ENCODE results near the gene VANGL1. TPM values are rescaled to one million over a fixed set of nuclear protein-coding genes. Genes with fewer than 3 reads are reported as not detected.

Gene VANGL1
- total RNA-seq, 3 donors from 2014 or later, result 15.6 to 21.7 (median 17.9) TPM

DNA sequence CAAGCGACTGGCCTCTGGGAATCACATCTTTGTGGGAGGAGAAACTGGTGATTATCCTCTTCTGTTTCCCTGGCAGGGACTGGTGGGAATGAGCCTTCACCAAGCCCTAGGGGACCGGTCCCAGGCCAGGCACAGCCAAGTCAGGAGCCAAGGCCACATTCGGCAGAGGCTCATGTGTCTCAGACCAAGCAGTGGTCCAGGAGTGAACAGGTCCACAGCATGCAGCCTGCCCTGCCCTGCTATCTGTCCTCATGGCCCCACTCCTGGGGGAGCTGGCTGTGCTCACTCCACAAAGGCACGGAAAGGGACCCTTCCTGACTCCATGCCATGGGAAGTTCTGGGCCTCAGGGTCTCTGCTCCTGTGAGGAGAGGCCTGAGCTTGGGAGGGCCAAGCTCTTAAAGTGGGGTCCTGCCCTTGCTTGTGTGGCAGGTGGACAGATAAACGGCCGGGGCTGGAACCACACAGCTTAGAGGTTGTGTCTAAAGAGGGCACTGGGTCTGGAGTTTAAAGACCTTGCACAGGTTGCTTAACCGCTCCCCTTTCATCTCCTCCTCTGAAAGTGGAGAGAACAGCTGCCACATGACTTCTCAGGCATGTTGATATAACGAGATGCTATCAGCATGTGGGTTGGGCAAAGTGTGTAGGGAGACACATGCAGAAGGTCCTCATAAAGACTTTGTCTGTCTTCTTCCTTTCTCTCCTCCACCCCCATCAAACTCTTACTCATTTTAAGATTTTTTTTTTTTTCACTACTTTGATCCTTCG lies 69.3 kb downstream of the VANGL1 start:
- Histone ChIP-seq H3K4me1 (ENCODE audit: low read depth) (no peaks in the 10 kb centered on the region), H3K9me3 (no peaks in the 10 kb centered on the region), H3K36me3 (ENCODE audit: low read depth) (no peaks in the 10 kb centered on the region), H3K4me3 (no peak overlapping the region)
- TF ChIP-seq, protein P1, sequence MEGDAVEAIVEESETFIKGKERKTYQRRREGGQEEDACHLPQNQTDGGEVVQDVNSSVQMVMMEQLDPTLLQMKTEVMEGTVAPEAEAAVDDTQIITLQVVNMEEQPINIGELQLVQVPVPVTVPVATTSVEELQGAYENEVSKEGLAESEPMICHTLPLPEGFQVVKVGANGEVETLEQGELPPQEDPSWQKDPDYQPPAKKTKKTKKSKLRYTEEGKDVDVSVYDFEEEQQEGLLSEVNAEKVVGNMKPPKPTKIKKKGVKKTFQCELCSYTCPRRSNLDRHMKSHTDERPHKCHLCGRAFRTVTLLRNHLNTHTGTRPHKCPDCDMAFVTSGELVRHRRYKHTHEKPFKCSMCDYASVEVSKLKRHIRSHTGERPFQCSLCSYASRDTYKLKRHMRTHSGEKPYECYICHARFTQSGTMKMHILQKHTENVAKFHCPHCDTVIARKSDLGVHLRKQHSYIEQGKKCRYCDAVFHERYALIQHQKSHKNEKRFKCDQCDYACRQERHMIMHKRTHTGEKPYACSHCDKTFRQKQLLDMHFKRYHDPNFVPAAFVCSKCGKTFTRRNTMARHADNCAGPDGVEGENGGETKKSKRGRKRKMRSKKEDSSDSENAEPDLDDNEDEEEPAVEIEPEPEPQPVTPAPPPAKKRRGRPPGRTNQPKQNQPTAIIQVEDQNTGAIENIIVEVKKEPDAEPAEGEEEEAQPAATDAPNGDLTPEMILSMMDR (IDR thresholded peaks at IDR 0.05), result no peak
- intact Hi-C loops (cut with DNase I, micrococcal nuclease), result no loop called here
- ATAC-seq (peak; percentile 58), DNase-seq (no peak)

DNA sequence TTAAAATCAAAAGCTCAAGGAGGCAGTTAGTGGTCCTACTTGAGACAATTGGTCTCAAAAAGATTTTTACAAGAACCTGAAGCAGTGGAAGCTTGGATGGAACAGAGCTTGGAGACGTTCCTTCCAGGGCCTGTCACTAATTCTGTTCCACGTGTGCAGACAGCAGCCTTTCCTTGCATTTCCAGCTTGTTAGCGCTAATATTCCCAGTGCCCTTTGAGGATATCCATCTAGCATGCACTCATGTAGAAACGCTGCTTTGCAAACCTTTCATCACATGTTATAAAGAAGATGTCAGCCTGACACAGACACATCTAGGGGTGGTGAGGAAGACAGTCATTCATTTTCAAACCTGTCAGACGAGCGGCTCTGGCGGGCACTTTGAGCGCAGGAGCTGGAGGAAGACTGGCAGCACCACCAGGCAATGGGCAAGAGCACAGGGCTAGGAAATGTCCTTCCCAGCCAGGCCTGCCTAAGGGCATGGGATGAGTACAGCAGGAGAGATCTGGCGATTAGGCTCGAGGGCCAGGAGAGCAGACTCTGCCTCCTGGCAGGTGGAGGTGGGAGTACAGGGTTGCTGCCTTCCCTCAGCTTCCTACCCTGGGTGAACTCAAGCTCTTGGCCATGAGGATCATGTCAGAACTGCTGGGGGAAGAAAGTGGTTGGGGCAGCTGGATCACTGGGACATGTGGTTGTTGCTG lies 71.3 kb downstream of the VANGL1 start:
- intact Hi-C loops (cut with DNase I, micrococcal nuclease), result no loop called here
- Histone ChIP-seq H3K4me1 (ENCODE audit: low read depth) (no peaks in the 10 kb centered on the region), H3K36me3 (ENCODE audit: low read depth) (no peaks in the 10 kb centered on the region), H3K9me3 (no peaks in the 10 kb centered on the region), H3K4me3 (no peak overlapping the region)
- TF ChIP-seq, protein P1 (IDR thresholded peaks at IDR 0.05), result no peak
- no peak for DNase-seq
- no peak for ATAC-seq

DNA sequence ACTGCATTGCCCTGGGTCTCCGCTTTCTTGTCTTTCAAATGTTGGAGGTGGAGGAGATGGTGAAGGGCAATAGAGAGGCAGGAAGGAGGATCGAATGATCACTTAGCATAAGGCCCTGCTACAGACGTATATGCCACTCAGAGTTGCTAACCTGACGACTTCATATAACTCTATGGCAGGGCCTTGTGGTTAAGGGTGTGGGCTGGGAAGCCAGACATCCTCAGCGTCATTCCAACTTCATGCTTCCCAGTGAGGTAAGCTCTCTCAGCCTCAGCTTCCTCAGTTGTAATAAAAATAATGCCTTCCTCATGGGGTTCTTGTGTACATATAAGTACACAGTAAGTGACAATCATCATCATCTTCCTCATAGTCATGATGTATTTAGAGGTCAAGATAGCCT lies 72.1 kb downstream of the VANGL1 start:
- no peaks in the 10 kb centered on the region for H3K9me3 ChIP-seq
- ATAC-seq, result peak; percentile 10
- intact Hi-C loops (cut with DNase I, micrococcal nuclease), result no loop called here
- H3K4me3 ChIP-seq, result no peak overlapping the region
- no peaks in the 10 kb centered on the region for H3K36me3 ChIP-seq (ENCODE audit: low read depth)
- TF ChIP-seq, protein P1 (IDR thresholded peaks at IDR 0.05), result no peak
- H3K4me1 ChIP-seq (ENCODE audit: low read depth), result no peaks in the 10 kb centered on the region
- no peak for DNase-seq

DNA sequence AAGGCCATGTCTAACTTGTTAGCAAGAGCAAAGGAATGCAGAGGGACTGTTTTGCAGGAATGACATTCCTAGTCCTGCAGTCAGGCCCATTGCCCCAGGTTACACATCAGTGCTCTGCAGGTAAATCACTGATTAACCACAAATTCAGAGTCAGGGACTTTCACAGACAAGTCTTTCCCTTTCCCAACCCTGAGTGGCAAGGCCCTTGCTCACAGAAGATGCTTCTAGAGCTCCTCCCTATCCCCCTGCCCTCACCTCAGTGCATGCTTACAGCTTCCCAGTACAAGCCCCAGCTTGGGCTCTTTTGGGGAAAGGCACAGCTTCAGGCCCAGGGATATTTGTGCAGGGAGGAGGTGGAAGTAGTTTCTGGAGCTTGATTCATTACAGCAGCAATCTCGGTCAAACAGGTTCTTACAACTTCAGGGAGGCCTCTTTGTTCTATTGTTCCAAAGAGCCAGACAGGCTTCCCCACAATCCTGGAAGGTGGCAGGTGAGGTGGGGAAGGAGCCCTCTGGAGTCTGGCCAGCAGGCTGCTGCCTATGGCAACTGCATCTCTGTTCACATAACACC lies 72.9 kb downstream of the VANGL1 start:
- no peaks in the 10 kb centered on the region for H3K4me1 ChIP-seq (ENCODE audit: low read depth)
- peak; percentile 89 for ATAC-seq
- no peaks in the 10 kb centered on the region for H3K9me3 ChIP-seq
- intact Hi-C loops (cut with DNase I, micrococcal nuclease), result loop anchor here in 1 of 2 donors (5.0 kb wide), 1 partner anchor 58 kb away; no protein-coding TSS in a partner anchor
- DNase-seq, result peak; percentile 59 to 69 (median 66)
- TF ChIP-seq, protein P1 (IDR thresholded peaks at IDR 0.05), result no peak
- no peaks in the 10 kb centered on the region for H3K36me3 ChIP-seq (ENCODE audit: low read depth)
- H3K4me3 ChIP-seq, result no peak overlapping the region

DNA sequence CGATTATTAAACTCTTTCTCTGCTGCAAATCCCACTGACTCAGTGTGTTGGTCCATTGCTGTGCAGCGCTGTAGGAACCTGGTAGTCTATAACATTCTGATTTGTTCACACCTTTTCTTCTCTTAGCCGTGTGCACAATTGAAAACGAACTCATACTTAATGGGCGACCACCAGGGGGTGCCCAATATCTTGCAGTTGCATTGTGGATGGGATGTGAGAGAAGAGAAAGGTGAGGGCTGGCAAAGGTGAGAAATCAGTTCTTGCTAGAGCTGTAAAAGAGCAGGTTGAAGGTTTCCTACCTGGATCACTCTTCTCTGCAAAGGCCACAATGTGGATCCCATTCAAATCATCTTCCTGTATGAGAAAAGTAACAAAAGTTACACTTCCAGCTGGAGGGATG lies 75.8 kb downstream of the VANGL1 start:
- intact Hi-C loops (cut with DNase I, micrococcal nuclease), result loop anchor here in 1 of 2 donors (5.0 kb wide), 1 partner anchor 55 kb away; no protein-coding TSS in a partner anchor
- ATAC-seq (no peak), DNase-seq (peak in 2 of 3 donors; percentile 46 to 69)
- no peaks in the 10 kb centered on the region for H3K36me3 ChIP-seq (ENCODE audit: low read depth)
- H3K4me3 ChIP-seq, result no peak overlapping the region
- TF ChIP-seq, protein P1 (IDR thresholded peaks at IDR 0.05), result no peak
- no peaks in the 10 kb centered on the region for H3K4me1 ChIP-seq (ENCODE audit: low read depth)
- no peaks in the 10 kb centered on the region for H3K9me3 ChIP-seq

All from mucosa of descending colon (tissue), 3 donors.